NB4 (cell line): ENCODE results near the gene WDR44.
"Not testable (repeated sequence)": the region's sequence is repeated elsewhere in the genome, so short reads cannot be mapped to it uniquely, and the experiment has no call there.

Experiments used
- DNase-seq: peaks from one replicate; pipeline ENCODE4 v3.0.0; 2010; ENCODE audit warnings: low read depth
- H3K4me3 ChIP-seq: one replicate; pipeline ENCODE4 v1.5.1; 2011; ENCODE audit warnings: mild to moderate bottlenecking, low read depth, low read length, moderate library complexity
- CTCF ChIP-seq: IDR thresholded peaks from one replicate; pipeline ENCODE4 v1.5.1; 2012; ENCODE audit warnings: low read depth, low read length
- MAX ChIP-seq: IDR thresholded peaks from 2 replicates; pipeline ENCODE4 v1.6.1; 2011; ENCODE audit warnings: low read depth, low read length
- MYC ChIP-seq: IDR thresholded peaks from 2 replicates; pipeline ENCODE4 v1.6.1; 2011; ENCODE audit warnings: low read depth, low read length
- POLR2A ChIP-seq: IDR thresholded peaks from 2 replicates; pipeline ENCODE4 v1.6.1; 2011; ENCODE audit warnings: mild to moderate bottlenecking; ENCODE audit not compliant: insufficient read length; ENCODE audit errors: extremely low read depth

WDR44 gene

GRCh38 chrX:118345464-118346257 is at the start of gene WDR44:
TSS of gene WDR44 (plus strand) at chrX:118346106. CDS start at chrX:118346504, 398 bp downstream.
- peak; percentile 71 for TF ChIP-seq MYC
- TF ChIP-seq MAX, result peak; percentile 60
- peak; percentile 90 for TF ChIP-seq POLR2A
- no peak for TF ChIP-seq CTCF
- DNase-seq, result peak; percentile 95

GRCh38 chrX:118305827-118306226 is 40.1 kb upstream of the WDR44 start:
- not testable (repeated sequence) for H3K4me3 ChIP-seq, DNase-seq

More at GRCh38 chrX:118345464-118346257, at the start of gene WDR44:
- peak within 1 kb of the TSS; percentile 79 for H3K4me3 ChIP-seq

- no peak overlapping the region for H3K4me3 ChIP-seq
- TF ChIP-seq POLR2A (no peak), CTCF (no peak), MYC (no peak), MAX (no peak)
- no peak for DNase-seq
Measured at GRCh38 chrX:118315529-118315928, 30.4 kb upstream of the WDR44 start.

GRCh38 chrX:118324588-118324987 is 21.3 kb upstream of the WDR44 start:
- H3K4me3 ChIP-seq, result no peak overlapping the region
- TF ChIP-seq CTCF (no peak), POLR2A (no peak), MYC (no peak), MAX (no peak)
- no peak for DNase-seq

- H3K4me3 ChIP-seq, result no peak overlapping the region
- peak; percentile 7 for DNase-seq
- TF ChIP-seq MYC (no peak), POLR2A (no peak), CTCF (peak; percentile 10), MAX (no peak)
Measured at GRCh38 chrX:118325453-118325852, 20.5 kb upstream of the WDR44 start.

GRCh38 chrX:118329175-118329574 is 16.7 kb upstream of the WDR44 start:
- TF ChIP-seq CTCF (no peak), POLR2A (no peak)
- H3K4me3 ChIP-seq, result no peak overlapping the region
- DNase-seq, result no peak
